Sigmoid colon (tissue), 7 donors: ENCODE data around the gene UBR1. TPM values are rescaled to one million over a fixed set of nuclear protein-coding genes. Genes with fewer than 3 reads are reported as not detected.

ENCODE experiments used
- DNase-seq: peaks from one replicate; pipeline ENCODE4 v3.0.0-alpha.2; 2019
- H3K27ac ChIP-seq, 4 donors: fragments of 200-600 bp; sonication (generic); one replicate each; pipeline ENCODE4 v1.5.1; 2016 to 2019; ENCODE audit warnings: mild to moderate bottlenecking in 1 of 4
- H3K27me3 ChIP-seq, 3 donors: fragments of 200-600 bp; sonication (generic); one replicate each; pipeline ENCODE4 v1.5.1; 2019; ENCODE audit warnings: mild to moderate bottlenecking in 1 of 3
- H3K36me3 ChIP-seq, 4 donors: fragments of 200-600 bp; sonication (generic); one replicate each; pipeline ENCODE4 v1.5.1; 2016 to 2019
- H3K4me1 ChIP-seq, 4 donors: fragments of 200-600 bp; sonication (generic); one replicate each; pipeline ENCODE4 v1.5.1; 2017 to 2019
- H3K4me3 ChIP-seq, 4 donors: fragments of 200-600 bp; sonication (generic); one replicate each; pipeline ENCODE4 v1.5.1; 2017 to 2019; ENCODE audit warnings: mild to moderate bottlenecking in 2 of 4, moderate library complexity in 1 of 4
- H3K9me3 ChIP-seq, 4 donors: fragments of 200-600 bp in 3 of 4; sonication (generic) in 3 of 4; one replicate each; pipeline versions ENCODE4 v1.5.1 to v1.6.1; 2013 to 2019
- CTCF ChIP-seq, 4 experiments: fragments of 450-650 bp in 3 of 4; fragments of 200-600 bp in 1 of 4; IDR thresholded peaks; one replicate each; pipeline ENCODE4 v1.5.1; 2016 to 2019; ENCODE audit warnings: antibody characterized with exemption in 4 of 4, mild to moderate bottlenecking in 3 of 4, moderate library complexity in 2 of 4
- EP300 ChIP-seq, 4 donors: sonication (generic); formaldehyde crosslinking; IDR thresholded peaks; one replicate each; pipeline ENCODE4 v1.6.1; 2017; ENCODE audit warnings: antibody characterized with exemption in 4 of 4
- POLR2A ChIP-seq, 2 donors: fragments of 450-650 bp; IDR thresholded peaks; one replicate each; pipeline ENCODE4 v1.6.1; 2016; ENCODE audit warnings: antibody characterized with exemption in 2 of 2, mild to moderate bottlenecking in 2 of 2, moderate library complexity in 2 of 2
- POLR2AphosphoS5 ChIP-seq, 4 donors: sonication (generic); formaldehyde crosslinking; IDR thresholded peaks; one replicate each; pipeline ENCODE4 v1.6.1; 2017; ENCODE audit warnings: antibody characterized with exemption in 4 of 4
- WGBS, 2 donors: extraction: QIAGEN DNeasy Blood & Tissue Kit; methylation state at CpG; one replicate each; pipeline ENCODE4 v1.1.7; 2013; 5-methylcytosine and 5-hydroxymethylcytosine counted together
- intact Hi-C: fragments of 100-400 bp; cut with DNase I; formaldehyde crosslinking; loops from one replicate; pipeline ENCODE4 v1.15.1; 2023
- polyA plus RNA-seq, 3 donors: library from polyadenylated mRNA; stranded (reverse); fragments of 200-250 nt; gene quantifications; one replicate each; pipeline ENCODE4 v1.2.3, GENCODE V29; 2013
- total RNA-seq, 4 donors: library from RNA; depleted of rRNA; stranded (reverse); fragments of >200 nt; gene quantifications; one replicate each; pipeline ENCODE4 v1.1.0, GENCODE V29; 2016
- donor health status: healthy with polysubstance abuse.
- donor health status: Bipolar disorder and iron deficiency.
- donor health status: healthy.

The UBR1 gene
- total and polyA plus RNA-seq, 7 donors = 2.4 to 44.7 (median 35.3) TPM

GRCh38 chr15:42929306-42929848, 176.5 kb downstream of the UBR1 start:
- Histone ChIP-seq H3K36me3 (no peaks in the 10 kb centered on the region), H3K4me1 (no peaks in the 10 kb centered on the region), H3K4me3 (no peak overlapping the region), H3K27ac (no peak overlapping the region), H3K9me3 (no peaks in the 10 kb centered on the region), H3K27me3 (no peaks in the 10 kb centered on the region)
- 70 to 76% methylated on average over 2 of the region's 2 CpGs for WGBS, 2 donors
- TF ChIP-seq POLR2AphosphoS5 (IDR thresholded peaks at IDR 0.05) (no peak), EP300 (IDR thresholded peaks at IDR 0.05) (no peak)
- intact Hi-C loops = loop anchor here (5.0 kb wide), 1 partner anchor 122 kb away; no protein-coding TSS in a partner anchor
- no peak for DNase-seq

GRCh38 chr15:42921342-42921731, 184.5 kb downstream of the UBR1 start:
- peaks cover 0 to 23% (median 14%) of the 10 kb centered on the region in 4 donors for H3K4me1 ChIP-seq
- TF ChIP-seq POLR2A (IDR thresholded peaks at IDR 0.05) (no peak), EP300 (IDR thresholded peaks at IDR 0.05) (no peak), POLR2AphosphoS5 (IDR thresholded peaks at IDR 0.05) (no peak), CTCF (IDR thresholded peaks at IDR 0.05) (no peak)
- H3K36me3 ChIP-seq = no peaks in the 10 kb centered on the region
- DNase-seq = peak; percentile 71
- intact Hi-C loops = no loop called here
- peak overlapping the region; percentile 89 to 97 (median 92) for H3K27ac ChIP-seq
- H3K9me3 ChIP-seq = no peaks in the 10 kb centered on the region
- H3K4me3 ChIP-seq = peak overlapping the region; percentile 94 to 98 (median 96)
- no peaks in the 10 kb centered on the region for H3K27me3 ChIP-seq
- WGBS, 2 donors = 1% methylated on average over 19 of the region's 19 CpGs

GRCh38 chr15:42920519-42921341, 185.1 kb downstream of the UBR1 start, which contains the start of gene TTBK2:
Gene TTBK2, minus strand, starts transcription at chr15:42920778. Its CDS starts 42,161 bp downstream, at chr15:42878617.
- WGBS, 2 donors = 0 to 1% methylated on average over 72 of the region's 72 CpGs
- intact Hi-C loops = no loop called here
- TF ChIP-seq POLR2AphosphoS5 (IDR thresholded peaks at IDR 0.05) (peak; percentile 76 to 93 (median 90)), POLR2A (IDR thresholded peaks at IDR 0.05) (peak; percentile 57 to 84), EP300 (IDR thresholded peaks at IDR 0.05) (no peak), CTCF (IDR thresholded peaks at IDR 0.05) (peak in 2 of 4 experiments; percentile 15 to 32)

GRCh38 chr15:42919799-42920518, 185.9 kb downstream of the UBR1 start:
- Histone ChIP-seq H3K4me1 (peaks cover 0 to 23% (median 14%) of the 10 kb centered on the region in 4 donors), H3K9me3 (no peaks in the 10 kb centered on the region), H3K4me3 (peak overlapping the region; percentile 94 to 98 (median 96)), H3K36me3 (no peaks in the 10 kb centered on the region), H3K27ac (peak overlapping the region; percentile 89 to 97 (median 92)), H3K27me3 (no peaks in the 10 kb centered on the region)
- DNase-seq = peak; percentile 77
- TF ChIP-seq POLR2AphosphoS5 (IDR thresholded peaks at IDR 0.05) = peak in 2 of 4 donors; percentile 7 to 10
- TF ChIP-seq CTCF (IDR thresholded peaks at IDR 0.05) = no peak
- no peak for TF ChIP-seq POLR2A (IDR thresholded peaks at IDR 0.05)
- intact Hi-C loops = no loop called here
- 1% methylated on average over 40 of the region's 40 CpGs for WGBS, 2 donors

More at GRCh38 chr15:42920519-42921341, 185.1 kb downstream of the UBR1 start, which contains the start of gene TTBK2:
- no peaks in the 10 kb centered on the region for H3K27me3 ChIP-seq
- H3K4me3 ChIP-seq = peak within 1 kb of the TSS; percentile 94 to 98 (median 96)
- no peaks in the 10 kb centered on the region for H3K9me3 ChIP-seq
- peak; percentile 99 for DNase-seq
- peak within 1 kb of the TSS; percentile 89 to 97 (median 92) for H3K27ac ChIP-seq
- no peaks in the 10 kb centered on the region for H3K36me3 ChIP-seq
- H3K4me1 ChIP-seq = peaks cover 0 to 23% (median 14%) of the 10 kb centered on the region in 4 donors
